Heart left ventricle (tissue), 13 donors: ENCODE results near the gene GPR152.

ENCODE experiments used
- POLR2A ChIP-seq, 2 donors: fragments of 450-650 bp; IDR thresholded peaks; one replicate each; pipeline ENCODE4 v1.6.1; 2017; ENCODE audit warnings: antibody characterized with exemption in 2 of 2, mild to moderate bottlenecking in 2 of 2, moderate library complexity in 2 of 2
- TF ChIP-seq, protein P1 (sequence below), 12 donors: fragments of 200-600 bp; sonication (generic) in 4 of 12; IDR thresholded peaks; one replicate each; pipeline versions ENCODE4 v1.5.0 to v1.8.0; 2018 to 2022; ENCODE audit warnings: antibody characterized with exemption in 12 of 12, mild to moderate bottlenecking in 5 of 12
- donor health status: ischemic (EF 13 %, LVEDD 7.1; RV severe dilation, severe dysfunction).
- donor health status: DM: no; HTN: yes; CAD: no.
- donor health status: DM: no; HTN: no; CAD: no.
- donor health status: ischemic (EF 25% LVEDD 6.9; RV normal size, moderate dysfunction).
- donor health status: ischemic (EF 25% LVEDD 5.7; RV mildly dilated, moderate dysfunction).
- donor health status: ischemic (EF 35%, LVEDD 5.7; RV mildly dilated, moderate dysfunction).
- donor health status: nonischemic (EF 11% LVEDD 7.7; RV severe dilation, severe dysfunction).
- donor health status: DM: yes; HTN: yes; CAD: no.
- donor health status: PGD.
- donor health status: ischemic (EF 29% LVEDD 5.4; RV normal size, mild dysfunction).
- donor health status: nonischemic (EF 23%, LVEDD 6.1; RV moderate dilation, normal function).

DNA sequence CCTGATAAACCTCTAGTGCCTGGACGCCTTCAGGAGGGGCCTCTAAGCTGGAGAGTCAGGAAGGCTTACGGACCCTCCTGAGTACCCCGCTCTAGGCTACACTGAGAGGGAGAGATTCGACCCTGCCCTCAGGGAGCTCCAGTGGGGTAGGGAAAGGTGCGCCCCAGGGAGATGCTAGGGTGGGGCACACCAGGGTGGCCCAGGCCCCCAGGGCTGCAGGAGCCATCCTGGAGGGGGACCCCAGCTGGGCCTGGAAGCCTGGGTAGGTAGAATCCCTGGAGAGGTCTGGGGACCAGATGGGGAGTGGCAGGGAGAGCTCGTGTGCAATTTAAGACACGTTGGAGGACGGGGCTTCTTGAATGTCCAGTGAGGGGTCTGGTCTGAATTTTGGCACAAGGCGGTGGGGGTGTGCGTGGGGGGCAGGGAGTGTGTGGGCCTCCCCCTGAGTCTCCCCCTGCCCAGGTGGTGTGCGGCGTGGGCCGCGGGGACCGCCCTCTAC lies 32.3 kb downstream of the GPR152 start:
- TF ChIP-seq, protein P1, sequence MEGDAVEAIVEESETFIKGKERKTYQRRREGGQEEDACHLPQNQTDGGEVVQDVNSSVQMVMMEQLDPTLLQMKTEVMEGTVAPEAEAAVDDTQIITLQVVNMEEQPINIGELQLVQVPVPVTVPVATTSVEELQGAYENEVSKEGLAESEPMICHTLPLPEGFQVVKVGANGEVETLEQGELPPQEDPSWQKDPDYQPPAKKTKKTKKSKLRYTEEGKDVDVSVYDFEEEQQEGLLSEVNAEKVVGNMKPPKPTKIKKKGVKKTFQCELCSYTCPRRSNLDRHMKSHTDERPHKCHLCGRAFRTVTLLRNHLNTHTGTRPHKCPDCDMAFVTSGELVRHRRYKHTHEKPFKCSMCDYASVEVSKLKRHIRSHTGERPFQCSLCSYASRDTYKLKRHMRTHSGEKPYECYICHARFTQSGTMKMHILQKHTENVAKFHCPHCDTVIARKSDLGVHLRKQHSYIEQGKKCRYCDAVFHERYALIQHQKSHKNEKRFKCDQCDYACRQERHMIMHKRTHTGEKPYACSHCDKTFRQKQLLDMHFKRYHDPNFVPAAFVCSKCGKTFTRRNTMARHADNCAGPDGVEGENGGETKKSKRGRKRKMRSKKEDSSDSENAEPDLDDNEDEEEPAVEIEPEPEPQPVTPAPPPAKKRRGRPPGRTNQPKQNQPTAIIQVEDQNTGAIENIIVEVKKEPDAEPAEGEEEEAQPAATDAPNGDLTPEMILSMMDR (IDR thresholded peaks at IDR 0.05): no peak
- TF ChIP-seq POLR2A (IDR thresholded peaks at IDR 0.05): no peak
